ENCODE data around the gene FHOD3.

GRCh38 chr18:36527051-36527450 lies 229.5 kb downstream of the FHOD3 start:
- TF ChIP-seq CTCF (conservative IDR thresholded peaks at IDR 0.05 in 1 of 2, IDR thresholded peaks at IDR 0.05 in 1 of 2; ENCODE audit: extremely low read depth in 1 of 2, insufficient read depth in 1 of 2, low read depth in 1 of 2, low read length in 2 of 2) (no peak), EZH2 (IDR thresholded peaks at IDR 0.05; ENCODE audit: borderline replicate concordance, low read length) (no peak)

Data from mammary epithelial cell (primary cell).